Hepatocyte (in vitro differentiated cells): ENCODE measurements around the gene CREG2.

ENCODE experiments used
- CTCF ChIP-seq: fragments of 200-600 bp; sonication (generic); IDR thresholded peaks from 2 replicates; pipeline ENCODE4 v1.5.1; 2016; ENCODE audit warnings: antibody characterized with exemption, mild to moderate bottlenecking; ENCODE audit not compliant: poor library complexity
- EZH2 ChIP-seq: fragments of 200-600 bp; sonication (generic); IDR thresholded peaks from 2 replicates; pipeline ENCODE4 v1.6.1; 2016; ENCODE audit warnings: antibody characterized with exemption, mild to moderate bottlenecking, borderline replicate concordance
- EZH2phosphoT487 ChIP-seq: fragments of 200-600 bp; sonication (generic); IDR thresholded peaks from one replicate; pipeline ENCODE4 v1.6.1; 2018; ENCODE audit warnings: antibody characterized with exemption, mild to moderate bottlenecking, low read depth, moderate library complexity; ENCODE audit not compliant: unreplicated experiment, severe bottlenecking

GRCh38 chr2:101426822-101427221 is 39.5 kb upstream of the CREG2 start:
- TF ChIP-seq CTCF, result no peak
- no peak for TF ChIP-seq EZH2
- no peak for TF ChIP-seq EZH2phosphoT487
